ENCODE data around the gene GLRX5. TPM values are rescaled to one million over a fixed set of nuclear protein-coding genes. Genes with fewer than 3 reads are reported as not detected.
"Not testable (repeated sequence)": the region's sequence is repeated elsewhere in the genome, so short reads cannot be mapped to it uniquely, and the experiment has no call there.

The GLRX5 gene
- total RNA-seq, 1 experiment from 2014 or later = 58.0 TPM

- no peak overlapping the region for H3K4me3 Mint-ChIP-seq (ENCODE audit: low read depth, unreplicated experiment)
- no peaks in the 10 kb centered on the region for H3K36me3 Mint-ChIP-seq (ENCODE audit: insufficient read depth, unreplicated experiment)
- H3K4me1 Mint-ChIP-seq (ENCODE audit: low read depth, unreplicated experiment) = no peaks in the 10 kb centered on the region
- BruUV-seq (replicated peaks) = no TSS peak
- H3K9me3 Mint-ChIP-seq (ENCODE audit: low read depth, unreplicated experiment) = no peaks in the 10 kb centered on the region
- peaks cover 81% of the 10 kb centered on the region for H3K27me3 Mint-ChIP-seq (ENCODE audit: unreplicated experiment)
- CTCF ChIA-PET = no interaction called here
- intact Hi-C loops (cut with micrococcal nuclease; ENCODE audit: unreplicated experiment) = no loop called here
- DNase-seq = no peak
- H3K27ac Mint-ChIP-seq (ENCODE audit: unreplicated experiment) = no peak overlapping the region
- TF ChIP-seq, protein P1, sequence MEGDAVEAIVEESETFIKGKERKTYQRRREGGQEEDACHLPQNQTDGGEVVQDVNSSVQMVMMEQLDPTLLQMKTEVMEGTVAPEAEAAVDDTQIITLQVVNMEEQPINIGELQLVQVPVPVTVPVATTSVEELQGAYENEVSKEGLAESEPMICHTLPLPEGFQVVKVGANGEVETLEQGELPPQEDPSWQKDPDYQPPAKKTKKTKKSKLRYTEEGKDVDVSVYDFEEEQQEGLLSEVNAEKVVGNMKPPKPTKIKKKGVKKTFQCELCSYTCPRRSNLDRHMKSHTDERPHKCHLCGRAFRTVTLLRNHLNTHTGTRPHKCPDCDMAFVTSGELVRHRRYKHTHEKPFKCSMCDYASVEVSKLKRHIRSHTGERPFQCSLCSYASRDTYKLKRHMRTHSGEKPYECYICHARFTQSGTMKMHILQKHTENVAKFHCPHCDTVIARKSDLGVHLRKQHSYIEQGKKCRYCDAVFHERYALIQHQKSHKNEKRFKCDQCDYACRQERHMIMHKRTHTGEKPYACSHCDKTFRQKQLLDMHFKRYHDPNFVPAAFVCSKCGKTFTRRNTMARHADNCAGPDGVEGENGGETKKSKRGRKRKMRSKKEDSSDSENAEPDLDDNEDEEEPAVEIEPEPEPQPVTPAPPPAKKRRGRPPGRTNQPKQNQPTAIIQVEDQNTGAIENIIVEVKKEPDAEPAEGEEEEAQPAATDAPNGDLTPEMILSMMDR (IDR thresholded peaks at IDR 0.05; ENCODE audit: unreplicated experiment) = no peak
Measured at GRCh38 chr14:95573313-95573712, 38.5 kb downstream of the GLRX5 start.

DNA sequence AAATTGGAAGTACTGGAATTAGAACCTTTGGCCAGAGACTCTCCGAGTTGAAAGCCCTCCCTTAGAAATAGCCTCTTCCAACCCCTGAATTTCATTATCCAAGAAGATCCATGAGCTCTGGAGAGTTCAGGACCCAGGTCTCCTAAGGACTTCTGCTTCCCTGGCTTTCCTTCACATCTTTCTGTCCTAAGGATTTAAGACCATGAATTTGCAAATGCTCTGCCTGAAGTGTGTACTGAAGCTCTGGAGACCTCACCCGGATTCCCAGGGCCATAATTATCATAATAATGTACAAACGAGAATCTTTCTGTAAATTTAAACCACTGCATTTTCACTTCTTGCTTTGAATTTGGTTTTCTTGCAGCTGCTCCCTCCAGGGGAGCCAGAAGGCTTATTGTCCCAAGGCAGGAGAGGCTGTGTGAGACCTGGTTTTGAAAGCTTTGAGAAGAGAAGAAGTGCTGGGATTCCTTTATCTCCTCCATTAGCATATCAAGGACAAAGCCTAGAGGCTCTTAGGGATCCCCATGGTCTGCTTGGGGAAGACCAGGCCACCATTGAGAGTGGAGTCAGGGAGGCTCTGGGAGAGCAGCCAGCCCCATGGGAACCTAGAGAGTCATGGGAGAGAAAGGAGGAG lies 41.1 kb downstream of the GLRX5 start:
- TF ChIP-seq, protein P1 (IDR thresholded peaks at IDR 0.05; ENCODE audit: unreplicated experiment) = no peak
- no peaks in the 10 kb centered on the region for H3K9me3 Mint-ChIP-seq (ENCODE audit: low read depth, unreplicated experiment)
- no peak overlapping the region for H3K4me3 Mint-ChIP-seq (ENCODE audit: low read depth, unreplicated experiment)
- intact Hi-C loops (cut with micrococcal nuclease; ENCODE audit: unreplicated experiment) = no loop called here
- no peak for DNase-seq
- CTCF ChIA-PET = no interaction called here
- no peaks in the 10 kb centered on the region for H3K4me1 Mint-ChIP-seq (ENCODE audit: low read depth, unreplicated experiment)
- H3K27me3 Mint-ChIP-seq (ENCODE audit: unreplicated experiment) = peaks cover 68% of the 10 kb centered on the region
- H3K27ac Mint-ChIP-seq (ENCODE audit: unreplicated experiment) = no peak overlapping the region
- H3K36me3 Mint-ChIP-seq (ENCODE audit: insufficient read depth, unreplicated experiment) = no peaks in the 10 kb centered on the region
- no TSS peak for BruUV-seq (replicated peaks)

DNA sequence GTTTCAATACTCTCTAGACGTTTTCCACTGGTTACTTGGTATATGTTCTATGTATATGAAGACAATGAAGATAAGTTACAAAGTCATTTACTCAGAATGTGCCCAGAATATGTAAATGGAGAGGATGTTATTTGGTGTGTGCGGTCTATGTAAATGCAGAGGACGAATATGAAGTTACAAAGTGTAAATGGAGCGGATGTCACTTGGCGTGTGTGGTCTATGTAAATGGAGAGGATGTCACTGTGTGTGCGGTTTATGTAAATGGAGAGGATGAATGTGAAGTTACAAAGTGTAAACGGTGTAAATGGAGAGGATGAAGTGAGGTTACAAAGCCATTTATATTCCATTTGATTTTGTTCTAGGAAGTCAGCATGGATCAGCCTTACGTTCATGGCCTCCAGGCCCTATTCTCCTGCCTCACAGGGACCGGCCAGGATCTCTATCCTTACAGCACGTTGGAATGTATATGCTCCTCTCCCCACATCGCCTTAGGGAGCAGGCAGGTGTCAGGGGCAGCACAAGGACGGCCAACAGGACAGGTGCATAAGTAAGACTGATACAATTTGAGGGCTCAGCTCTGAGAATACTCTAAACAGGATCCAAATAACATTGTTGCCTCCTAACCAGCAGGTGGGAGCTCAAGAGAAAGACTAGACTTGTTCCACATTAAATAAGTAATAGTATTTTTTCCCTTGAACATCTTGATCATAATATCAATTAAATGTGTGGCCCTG lies 42.4 kb downstream of the GLRX5 start:
- Mint-ChIP-seq H3K27ac (ENCODE audit: unreplicated experiment) (no peak overlapping the region), H3K27me3 (ENCODE audit: unreplicated experiment) (peaks cover 60% of the 10 kb centered on the region), H3K4me3 (ENCODE audit: low read depth, unreplicated experiment) (no peak overlapping the region), H3K9me3 (ENCODE audit: low read depth, unreplicated experiment) (no peaks in the 10 kb centered on the region), H3K36me3 (ENCODE audit: insufficient read depth, unreplicated experiment) (no peaks in the 10 kb centered on the region), H3K4me1 (ENCODE audit: low read depth, unreplicated experiment) (no peaks in the 10 kb centered on the region)
- DNase-seq = no peak
- TF ChIP-seq, protein P1 (IDR thresholded peaks at IDR 0.05; ENCODE audit: unreplicated experiment) = no peak
- intact Hi-C loops (cut with micrococcal nuclease; ENCODE audit: unreplicated experiment) = no loop called here
- no TSS peak for BruUV-seq (replicated peaks)
- CTCF ChIA-PET = no interaction called here

GRCh38 chr14:95577870-95578269 lies 43.0 kb downstream of the GLRX5 start:
- no peak overlapping the region for H3K27ac Mint-ChIP-seq (ENCODE audit: unreplicated experiment)
- peaks cover 58% of the 10 kb centered on the region for H3K27me3 Mint-ChIP-seq (ENCODE audit: unreplicated experiment)
- intact Hi-C loops (cut with micrococcal nuclease; ENCODE audit: unreplicated experiment) = no loop called here
- TF ChIP-seq, protein P1 (IDR thresholded peaks at IDR 0.05; ENCODE audit: unreplicated experiment) = no peak
- H3K4me1 Mint-ChIP-seq (ENCODE audit: low read depth, unreplicated experiment) = no peaks in the 10 kb centered on the region
- no peaks in the 10 kb centered on the region for H3K9me3 Mint-ChIP-seq (ENCODE audit: low read depth, unreplicated experiment)
- BruUV-seq (replicated peaks) = no TSS peak
- no peak overlapping the region for H3K4me3 Mint-ChIP-seq (ENCODE audit: low read depth, unreplicated experiment)
- DNase-seq = no peak
- no peaks in the 10 kb centered on the region for H3K36me3 Mint-ChIP-seq (ENCODE audit: insufficient read depth, unreplicated experiment)
- CTCF ChIA-PET = interaction anchor here (0.7 kb wide), 1 partner anchor 14 kb away, joined by 5 read pairs; no protein-coding TSS in a partner anchor

- H3K4me1 Mint-ChIP-seq (ENCODE audit: low read depth, unreplicated experiment); H3K27ac Mint-ChIP-seq (ENCODE audit: unreplicated experiment); DNase-seq; BruUV-seq (replicated peaks); intact Hi-C loops (cut with micrococcal nuclease; ENCODE audit: unreplicated experiment); H3K36me3 Mint-ChIP-seq (ENCODE audit: insufficient read depth, unreplicated experiment); H3K4me3 Mint-ChIP-seq (ENCODE audit: low read depth, unreplicated experiment); CTCF ChIA-PET: not testable (repeated sequence)
- Mint-ChIP-seq H3K27me3 (ENCODE audit: unreplicated experiment) (peaks cover 82% of the 10 kb centered on the region), H3K9me3 (ENCODE audit: low read depth, unreplicated experiment) (peaks cover 10% of the 10 kb centered on the region)
Measured at GRCh38 chr14:95583836-95584617, 49.2 kb downstream of the GLRX5 start.

Measured in Calu3 (cell line).